ENCODE results near the gene MCEMP1. TPM values are rescaled to one million over a fixed set of nuclear protein-coding genes. Genes with fewer than 3 reads are reported as not detected.
A peak's percentile ranks its signal among the peaks of the same experiment; 100 is the strongest.

The MCEMP1 gene
- polyA plus RNA-seq (ENCODE audit: insufficient read length in 4 of 4): under 1 TPM; 0.13 to 0.31 (median 0.24) TPM

GRCh38 chr19:7676854-7677253 is at the start of gene MCEMP1:
Gene MCEMP1 (plus strand): TSS chr19:7677090. CDS start chr19:7677121, 31 bp downstream.
- no peak for DNase-seq (ENCODE audit: low read depth in 4 of 4, low spot score in 3 of 4)

- no peak for DNase-seq (ENCODE audit: low read depth in 4 of 4, low spot score in 3 of 4)
Measured at GRCh38 chr19:7627166-7627565, 49.7 kb upstream of the MCEMP1 start.

GRCh38 chr19:7628589-7629311 is 48.1 kb upstream of the MCEMP1 start:
- no peak for DNase-seq (ENCODE audit: low read depth in 4 of 4, low spot score in 3 of 4)

- DNase-seq (ENCODE audit: low read depth in 4 of 4, low spot score in 3 of 4): peak; percentile 95 to 98 (median 98)
Measured at GRCh38 chr19:7629347-7630054, 47.4 kb upstream of the MCEMP1 start, which contains the start of the genes PET100 and XAB2. Gene PET100 (plus strand): TSS chr19:7629793. CDS start chr19:7629834, 41 bp downstream. Gene XAB2 (minus strand): TSS chr19:7629545. CDS start chr19:7629527, 18 bp downstream.

DNA sequence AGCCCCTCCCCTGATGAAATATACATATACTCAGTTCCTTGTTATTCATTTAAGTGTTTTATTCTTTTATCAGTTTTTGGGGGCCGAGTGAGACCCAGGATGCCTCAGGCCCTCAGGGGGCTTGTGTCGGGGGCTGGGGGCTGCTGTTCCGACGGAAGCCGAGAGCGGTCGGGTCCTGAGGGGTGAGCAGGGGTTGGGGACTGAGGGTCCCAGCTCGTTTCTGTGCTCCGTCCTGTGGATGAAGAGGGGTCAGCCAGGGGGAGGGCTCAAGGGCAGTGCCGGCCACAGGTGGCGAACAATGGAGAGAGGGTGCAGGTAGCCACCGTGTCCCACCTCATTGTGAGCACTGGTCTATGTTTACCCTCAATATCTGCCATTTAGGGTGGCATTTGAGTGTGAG is 45.3 kb upstream of the MCEMP1 start:
- DNase-seq (ENCODE audit: low read depth in 4 of 4, low spot score in 3 of 4): no peak

DNA sequence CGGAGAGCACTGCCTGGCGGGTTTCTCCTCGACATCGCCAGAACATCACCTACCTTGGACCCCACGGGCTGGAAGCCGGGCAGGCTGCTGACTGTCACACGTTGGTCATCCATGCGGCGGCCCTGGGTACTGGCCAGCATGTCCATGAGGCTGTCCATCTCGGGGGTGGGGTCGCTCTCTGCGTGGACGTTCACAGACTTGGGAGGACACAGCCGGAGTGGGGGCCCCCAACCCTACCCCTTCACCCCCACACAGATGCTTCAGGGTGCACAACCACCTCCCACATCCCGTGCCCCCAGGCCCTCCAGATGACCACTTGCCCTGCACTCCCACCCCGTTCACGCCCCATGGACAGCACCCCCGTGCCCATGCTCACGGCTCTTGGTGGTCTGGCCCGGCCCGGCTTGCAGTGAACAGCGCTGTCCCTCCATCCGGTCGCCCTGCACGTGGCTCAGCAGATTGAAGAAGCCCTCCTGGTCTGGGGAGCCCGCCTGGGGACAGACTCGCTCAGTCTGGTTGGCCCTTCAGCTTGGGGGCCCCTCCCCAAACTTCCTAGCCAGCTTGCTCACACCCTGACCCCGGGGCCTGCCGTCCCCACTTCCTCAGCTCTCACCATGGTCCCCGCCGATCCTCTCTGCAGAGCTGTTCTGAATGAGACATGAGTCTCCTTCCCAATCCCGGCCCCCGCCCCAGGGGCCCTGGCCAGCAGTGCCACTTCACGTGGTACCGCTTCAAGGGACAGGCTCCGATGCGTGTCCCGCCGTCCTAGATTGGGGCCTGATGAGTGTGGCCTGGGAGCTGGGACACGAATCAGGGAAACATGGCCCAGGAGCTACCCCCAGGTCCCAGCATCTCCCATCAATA is 44.3 kb upstream of the MCEMP1 start:
- DNase-seq (ENCODE audit: low read depth in 4 of 4, low spot score in 3 of 4): no peak

DNA sequence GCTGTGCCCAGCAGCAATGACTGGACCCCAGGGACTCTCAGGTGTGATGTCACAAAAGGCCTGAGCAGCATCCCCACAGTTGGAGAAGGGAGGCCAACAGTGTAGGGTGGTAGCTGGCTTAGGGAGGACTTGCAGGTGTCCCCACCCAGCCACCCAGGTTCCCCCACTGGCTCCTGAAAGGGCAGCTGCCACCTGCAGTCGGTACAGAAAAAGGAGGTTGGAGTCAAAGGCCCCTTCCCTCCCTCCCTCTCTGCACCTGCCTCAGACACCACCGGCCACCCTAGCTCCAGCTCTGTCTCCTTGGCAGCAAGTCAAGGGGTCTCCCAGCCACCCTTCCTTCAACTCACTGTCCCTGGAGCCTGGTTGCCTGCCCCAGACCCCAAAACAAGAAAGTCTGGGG is 43.2 kb upstream of the MCEMP1 start, which contains the start of gene PCP2:
TSS of gene PCP2 (minus strand) at position 22 of the 400 bp plus-strand sequence. CDS start 262 bp downstream, outside the sequence.
- DNase-seq (ENCODE audit: low read depth in 4 of 4, low spot score in 3 of 4): no peak

- no peak for DNase-seq (ENCODE audit: low read depth in 4 of 4, low spot score in 3 of 4)
Measured at GRCh38 chr19:7635670-7636069, 41.2 kb upstream of the MCEMP1 start.

DNA sequence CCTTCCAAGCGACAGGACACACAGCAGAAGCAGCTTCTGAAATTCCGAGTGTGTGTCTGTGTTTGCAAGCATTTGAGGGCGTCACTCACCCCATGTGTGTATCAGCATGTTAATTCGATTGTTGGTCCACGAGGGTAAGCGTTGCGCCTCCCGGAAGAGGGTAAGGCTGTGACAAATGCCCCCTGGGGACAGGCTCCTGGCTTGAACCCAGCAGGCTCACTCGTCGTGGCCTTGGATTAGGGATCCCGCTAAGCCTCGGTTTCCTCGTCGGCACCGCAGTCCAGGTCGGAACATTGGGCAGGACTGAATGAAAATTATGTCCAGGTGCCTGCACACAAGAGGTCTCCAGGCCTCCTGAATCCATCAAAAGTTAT is 40.6 kb upstream of the MCEMP1 start:
- DNase-seq (ENCODE audit: low read depth in 4 of 4, low spot score in 3 of 4): no peak

GRCh38 chr19:7636691-7637373 is 40.1 kb upstream of the MCEMP1 start, which contains the start of gene STXBP2:
Gene STXBP2 (plus strand): TSS chr19:7637110. CDS start chr19:7637150, 40 bp downstream.
- DNase-seq (ENCODE audit: low read depth in 4 of 4, low spot score in 3 of 4): peak in 3 of 4 donors; percentile 36 to 47 (median 44)

- DNase-seq (ENCODE audit: low read depth in 4 of 4, low spot score in 3 of 4): no peak
Measured at GRCh38 chr19:7637374-7638256, 39.3 kb upstream of the MCEMP1 start.

DNA sequence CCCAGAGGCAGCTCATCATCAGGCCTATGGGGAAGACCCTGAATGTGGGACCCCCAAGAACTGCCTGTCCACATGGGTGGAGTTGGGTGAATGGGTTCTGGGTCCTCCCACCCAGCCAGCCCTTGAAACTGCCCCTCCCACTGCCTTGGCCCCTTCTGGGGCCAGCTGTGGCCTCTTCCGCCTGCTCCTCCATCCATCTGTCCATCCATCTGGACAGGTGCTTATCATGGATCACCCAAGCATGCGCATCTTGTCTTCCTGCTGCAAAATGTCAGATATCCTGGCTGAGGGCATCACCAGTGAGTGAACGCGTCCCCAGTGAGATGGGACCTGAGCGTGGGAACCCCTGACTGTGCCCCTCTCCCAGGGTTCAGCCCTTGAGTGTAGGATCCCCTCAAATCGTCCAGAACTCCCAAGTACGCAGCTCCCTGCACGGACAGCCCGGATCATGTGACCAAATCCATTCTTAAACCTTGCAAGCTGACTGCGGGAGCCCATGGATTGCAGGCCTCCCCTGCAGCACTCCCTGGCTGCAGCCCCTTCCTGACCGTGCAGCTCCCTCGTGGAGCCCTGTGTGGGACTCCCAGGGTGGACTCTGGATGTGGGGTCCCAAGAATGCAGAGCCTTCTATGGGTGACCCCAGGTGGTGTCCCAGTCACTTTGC is 38.0 kb upstream of the MCEMP1 start:
- no peak for DNase-seq (ENCODE audit: low read depth in 4 of 4, low spot score in 3 of 4)

DNA sequence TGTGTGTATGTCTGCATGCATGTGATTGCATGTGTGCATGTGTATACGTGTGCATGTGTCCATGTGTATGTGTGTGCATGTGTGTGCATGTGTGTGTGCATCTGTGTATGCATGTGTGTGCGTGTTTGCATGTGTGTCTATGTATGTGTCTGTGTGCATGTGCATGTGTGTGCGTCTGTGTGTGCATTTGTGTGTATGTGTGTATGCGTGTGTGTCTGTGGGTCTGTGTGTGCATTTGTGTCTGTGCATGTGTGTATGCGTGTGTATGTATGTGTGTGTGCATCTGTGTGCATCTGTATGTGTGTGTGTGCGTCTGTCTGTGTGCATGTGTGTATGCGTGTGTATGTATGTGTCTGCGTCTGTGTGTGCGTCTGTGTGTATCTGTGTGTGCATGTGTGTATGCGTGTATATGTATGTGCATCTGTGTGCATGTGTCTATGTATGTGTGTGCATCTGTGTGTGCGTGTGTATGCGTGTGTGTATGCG is 37.0 kb upstream of the MCEMP1 start:
- DNase-seq (ENCODE audit: low read depth in 4 of 4, low spot score in 3 of 4): no peak

DNA sequence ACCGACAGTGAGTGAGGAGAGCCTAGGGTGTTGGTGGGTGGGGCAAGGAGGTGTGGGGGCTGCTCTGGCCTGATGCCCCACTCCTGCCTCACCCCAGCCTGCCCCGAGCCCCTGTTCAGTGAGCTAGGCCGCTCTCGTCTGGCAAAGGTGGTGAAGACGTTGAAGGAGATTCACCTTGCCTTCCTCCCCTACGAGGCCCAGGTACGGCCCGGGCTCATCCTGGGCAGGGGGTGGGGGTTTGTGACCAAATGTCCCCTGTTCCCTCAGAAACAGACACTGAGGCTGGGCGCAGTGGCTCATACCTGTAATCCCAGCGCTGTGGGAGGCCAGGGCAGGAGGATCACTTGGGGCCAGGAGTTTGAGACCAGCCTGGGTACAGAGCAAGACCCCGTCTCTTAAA is 36.1 kb upstream of the MCEMP1 start:
- no peak for DNase-seq (ENCODE audit: low read depth in 4 of 4, low spot score in 3 of 4)

DNA sequence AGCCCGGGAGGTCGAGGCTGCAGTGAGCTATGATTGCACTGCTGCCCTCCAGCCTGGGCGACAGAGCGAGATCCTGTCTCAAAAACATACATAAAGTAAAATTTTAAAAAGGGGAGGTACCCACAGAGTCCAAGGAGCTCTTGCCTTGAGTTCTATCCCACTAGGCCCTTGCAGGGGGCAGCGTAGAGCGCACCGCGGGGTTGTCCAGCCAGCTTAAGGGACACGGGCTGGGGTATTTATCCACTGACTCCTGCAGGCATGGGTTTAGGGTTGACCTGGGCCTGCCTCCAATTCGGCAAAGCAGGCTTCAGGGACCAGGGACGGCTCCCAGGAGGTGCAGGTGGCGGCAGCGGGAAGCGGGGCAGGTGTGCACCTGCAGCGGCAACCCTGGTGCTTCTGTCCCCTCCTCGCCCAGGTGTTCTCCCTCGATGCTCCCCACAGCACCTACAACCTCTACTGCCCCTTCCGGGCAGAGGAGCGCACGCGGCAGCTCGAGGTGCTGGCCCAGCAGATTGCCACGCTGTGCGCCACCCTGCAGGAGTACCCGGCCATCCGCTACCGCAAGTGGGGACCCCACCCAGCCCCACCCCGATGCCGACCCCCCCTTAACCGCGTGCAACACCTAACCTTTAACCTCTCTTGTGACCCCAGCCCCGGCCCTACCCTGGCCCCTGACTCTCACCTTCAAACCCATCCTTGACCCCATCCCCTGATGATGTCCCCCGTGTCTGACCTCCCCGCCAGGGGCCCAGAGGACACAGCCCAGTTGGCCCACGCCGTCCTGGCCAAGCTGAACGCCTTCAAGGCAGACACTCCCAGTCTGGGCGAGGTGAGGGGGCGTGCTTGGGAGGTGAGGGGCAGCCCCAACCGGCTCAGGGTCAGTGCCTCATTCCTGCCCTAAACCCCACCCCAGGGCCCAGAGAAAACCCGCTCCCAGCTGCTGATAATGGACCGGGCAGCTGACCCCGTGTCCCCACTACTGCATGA is 35.3 kb upstream of the MCEMP1 start:
- no peak for DNase-seq (ENCODE audit: low read depth in 4 of 4, low spot score in 3 of 4)

DNA sequence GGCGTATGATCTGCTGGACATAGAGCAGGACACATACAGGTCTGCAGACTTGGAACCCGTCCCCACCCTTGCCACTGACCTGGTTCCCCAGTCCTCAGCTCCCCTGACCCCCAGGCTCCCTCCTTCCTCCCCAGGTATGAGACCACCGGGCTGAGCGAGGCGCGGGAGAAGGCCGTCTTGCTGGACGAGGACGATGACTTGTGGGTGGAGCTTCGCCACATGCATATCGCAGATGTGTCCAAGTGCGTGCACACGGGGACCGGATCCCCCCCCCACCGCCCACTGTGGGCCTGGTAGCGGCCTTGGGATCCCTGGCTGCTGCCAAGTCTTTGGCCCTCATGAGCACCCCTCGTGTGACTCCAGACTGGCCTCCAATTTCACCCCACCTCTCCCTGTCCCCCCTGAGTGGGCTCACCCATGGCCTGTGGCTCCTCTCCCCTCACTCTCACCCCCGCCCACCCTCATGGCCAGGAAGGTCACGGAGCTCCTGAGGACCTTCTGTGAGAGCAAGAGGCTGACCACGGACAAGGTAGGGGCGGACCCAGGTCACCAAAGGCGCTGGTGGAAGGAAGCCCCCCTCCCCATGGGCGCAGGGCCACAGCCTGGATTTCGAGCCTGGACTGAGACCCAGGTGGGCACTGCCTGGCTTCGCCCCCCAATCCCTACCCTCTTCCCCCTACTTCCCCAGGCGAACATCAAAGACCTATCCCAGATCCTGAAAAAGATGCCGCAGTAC is 34.4 kb upstream of the MCEMP1 start:
- no peak for DNase-seq (ENCODE audit: low read depth in 4 of 4, low spot score in 3 of 4)

- no peak for DNase-seq (ENCODE audit: low read depth in 4 of 4, low spot score in 3 of 4)
Measured at GRCh38 chr19:7643031-7643415, 33.9 kb upstream of the MCEMP1 start.
